ENCODE results near the gene HSPA1A. TPM values are rescaled to one million over a fixed set of nuclear protein-coding genes. Genes with fewer than 3 reads are reported as not detected.

Gene HSPA1A
- total and polyA plus RNA-seq, 9 of the 15 experiments (the other 6 are each of a cell fraction or from before 2014, with no cell fraction given): 2.2 to 273 (median 107) TPM

DNA sequence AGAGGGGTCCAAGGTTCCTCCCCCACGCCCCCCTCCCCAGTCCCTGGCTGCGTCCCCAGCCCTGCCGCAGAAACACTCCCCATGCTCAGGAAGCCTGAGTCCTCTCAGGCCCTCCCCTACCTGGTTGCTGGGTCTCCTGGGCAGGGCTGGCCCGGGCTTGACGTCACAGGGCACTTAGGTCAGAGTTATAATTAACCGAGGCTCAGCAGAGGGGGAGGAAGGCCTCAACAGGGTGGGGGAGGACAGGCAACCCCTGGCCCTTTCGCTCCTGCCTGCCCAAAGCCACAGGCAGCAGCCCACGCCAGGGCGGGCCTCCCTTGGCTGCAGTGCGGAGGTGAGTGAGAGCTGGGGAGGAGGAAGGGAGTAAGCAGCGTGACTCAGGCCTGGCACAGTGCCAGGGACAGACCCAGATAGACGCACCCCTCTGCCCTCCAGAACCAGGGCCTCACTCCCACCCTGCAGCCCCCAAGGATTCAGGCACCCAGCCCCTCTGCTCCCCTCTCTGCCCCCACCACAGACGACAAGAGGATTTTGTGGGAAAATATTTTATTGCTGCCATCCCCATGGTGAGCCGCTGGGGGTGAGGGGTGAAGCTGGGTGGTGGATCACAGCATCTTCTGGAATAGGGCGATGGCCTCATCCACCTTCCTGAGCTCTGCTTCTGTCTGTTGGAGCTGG lies 38.2 kb upstream of the HSPA1A start, which contains the start of gene VWA7 (continued):
- TF ChIP-seq, protein P1, sequence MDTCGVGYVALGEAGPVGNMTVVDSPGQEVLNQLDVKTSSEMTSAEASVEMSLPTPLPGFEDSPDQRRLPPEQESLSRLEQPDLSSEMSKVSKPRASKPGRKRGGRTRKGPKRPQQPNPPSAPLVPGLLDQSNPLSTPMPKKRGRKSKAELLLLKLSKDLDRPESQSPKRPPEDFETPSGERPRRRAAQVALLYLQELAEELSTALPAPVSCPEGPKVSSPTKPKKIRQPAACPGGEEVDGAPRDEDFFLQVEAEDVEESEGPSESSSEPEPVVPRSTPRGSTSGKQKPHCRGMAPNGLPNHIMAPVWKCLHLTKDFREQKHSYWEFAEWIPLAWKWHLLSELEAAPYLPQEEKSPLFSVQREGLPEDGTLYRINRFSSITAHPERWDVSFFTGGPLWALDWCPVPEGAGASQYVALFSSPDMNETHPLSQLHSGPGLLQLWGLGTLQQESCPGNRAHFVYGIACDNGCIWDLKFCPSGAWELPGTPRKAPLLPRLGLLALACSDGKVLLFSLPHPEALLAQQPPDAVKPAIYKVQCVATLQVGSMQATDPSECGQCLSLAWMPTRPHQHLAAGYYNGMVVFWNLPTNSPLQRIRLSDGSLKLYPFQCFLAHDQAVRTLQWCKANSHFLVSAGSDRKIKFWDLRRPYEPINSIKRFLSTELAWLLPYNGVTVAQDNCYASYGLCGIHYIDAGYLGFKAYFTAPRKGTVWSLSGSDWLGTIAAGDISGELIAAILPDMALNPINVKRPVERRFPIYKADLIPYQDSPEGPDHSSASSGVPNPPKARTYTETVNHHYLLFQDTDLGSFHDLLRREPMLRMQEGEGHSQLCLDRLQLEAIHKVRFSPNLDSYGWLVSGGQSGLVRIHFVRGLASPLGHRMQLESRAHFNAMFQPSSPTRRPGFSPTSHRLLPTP (IDR thresholded peaks at IDR 0.05; ENCODE audit: borderline replicate concordance, extremely low read depth, insufficient read length): no peak
- peak; percentile 80; the same call in 1 of the 2 replicates for TF ChIP-seq HDAC8 (tag; IDR thresholded peaks at IDR 0.05)
- TF ChIP-seq, protein P2, sequence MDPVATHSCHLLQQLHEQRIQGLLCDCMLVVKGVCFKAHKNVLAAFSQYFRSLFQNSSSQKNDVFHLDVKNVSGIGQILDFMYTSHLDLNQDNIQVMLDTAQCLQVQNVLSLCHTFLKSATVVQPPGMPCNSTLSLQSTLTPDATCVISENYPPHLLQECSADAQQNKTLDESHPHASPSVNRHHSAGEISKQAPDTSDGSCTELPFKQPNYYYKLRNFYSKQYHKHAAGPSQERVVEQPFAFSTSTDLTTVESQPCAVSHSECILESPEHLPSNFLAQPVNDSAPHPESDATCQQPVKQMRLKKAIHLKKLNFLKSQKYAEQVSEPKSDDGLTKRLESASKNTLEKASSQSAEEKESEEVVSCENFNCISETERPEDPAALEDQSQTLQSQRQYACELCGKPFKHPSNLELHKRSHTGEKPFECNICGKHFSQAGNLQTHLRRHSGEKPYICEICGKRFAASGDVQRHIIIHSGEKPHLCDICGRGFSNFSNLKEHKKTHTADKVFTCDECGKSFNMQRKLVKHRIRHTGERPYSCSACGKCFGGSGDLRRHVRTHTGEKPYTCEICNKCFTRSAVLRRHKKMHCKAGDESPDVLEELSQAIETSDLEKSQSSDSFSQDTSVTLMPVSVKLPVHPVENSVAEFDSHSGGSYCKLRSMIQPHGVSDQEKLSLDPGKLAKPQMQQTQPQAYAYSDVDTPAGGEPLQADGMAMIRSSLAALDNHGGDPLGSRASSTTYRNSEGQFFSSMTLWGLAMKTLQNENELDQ (CRISPR knock-in tag; IDR thresholded peaks at IDR 0.05; ENCODE audit: borderline replicate concordance): no peak
- TF ChIP-seq, protein P3, sequence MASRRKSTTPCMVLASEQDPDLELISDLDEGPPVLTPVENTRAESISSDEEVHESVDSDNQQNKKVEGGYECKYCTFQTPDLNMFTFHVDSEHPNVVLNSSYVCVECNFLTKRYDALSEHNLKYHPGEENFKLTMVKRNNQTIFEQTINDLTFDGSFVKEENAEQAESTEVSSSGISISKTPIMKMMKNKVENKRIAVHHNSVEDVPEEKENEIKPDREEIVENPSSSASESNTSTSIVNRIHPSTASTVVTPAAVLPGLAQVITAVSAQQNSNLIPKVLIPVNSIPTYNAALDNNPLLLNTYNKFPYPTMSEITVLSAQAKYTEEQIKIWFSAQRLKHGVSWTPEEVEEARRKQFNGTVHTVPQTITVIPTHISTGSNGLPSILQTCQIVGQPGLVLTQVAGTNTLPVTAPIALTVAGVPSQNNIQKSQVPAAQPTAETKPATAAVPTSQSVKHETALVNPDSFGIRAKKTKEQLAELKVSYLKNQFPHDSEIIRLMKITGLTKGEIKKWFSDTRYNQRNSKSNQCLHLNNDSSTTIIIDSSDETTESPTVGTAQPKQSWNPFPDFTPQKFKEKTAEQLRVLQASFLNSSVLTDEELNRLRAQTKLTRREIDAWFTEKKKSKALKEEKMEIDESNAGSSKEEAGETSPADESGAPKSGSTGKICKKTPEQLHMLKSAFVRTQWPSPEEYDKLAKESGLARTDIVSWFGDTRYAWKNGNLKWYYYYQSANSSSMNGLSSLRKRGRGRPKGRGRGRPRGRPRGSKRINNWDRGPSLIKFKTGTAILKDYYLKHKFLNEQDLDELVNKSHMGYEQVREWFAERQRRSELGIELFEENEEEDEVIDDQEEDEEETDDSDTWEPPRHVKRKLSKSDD (conservative IDR thresholded peaks at IDR 0.05; ENCODE audit: low read length): peak; percentile 81; the same call in 1 of the 2 replicates
- no peak for TF ChIP-seq HMG20A (CRISPR knock-in tag; conservative IDR thresholded peaks at IDR 0.05)
- TF ChIP-seq KAT2B (IDR thresholded peaks at IDR 0.05; ENCODE audit: low read depth, low read length): peak; percentile 47
- TF ChIP-seq, protein P4, sequence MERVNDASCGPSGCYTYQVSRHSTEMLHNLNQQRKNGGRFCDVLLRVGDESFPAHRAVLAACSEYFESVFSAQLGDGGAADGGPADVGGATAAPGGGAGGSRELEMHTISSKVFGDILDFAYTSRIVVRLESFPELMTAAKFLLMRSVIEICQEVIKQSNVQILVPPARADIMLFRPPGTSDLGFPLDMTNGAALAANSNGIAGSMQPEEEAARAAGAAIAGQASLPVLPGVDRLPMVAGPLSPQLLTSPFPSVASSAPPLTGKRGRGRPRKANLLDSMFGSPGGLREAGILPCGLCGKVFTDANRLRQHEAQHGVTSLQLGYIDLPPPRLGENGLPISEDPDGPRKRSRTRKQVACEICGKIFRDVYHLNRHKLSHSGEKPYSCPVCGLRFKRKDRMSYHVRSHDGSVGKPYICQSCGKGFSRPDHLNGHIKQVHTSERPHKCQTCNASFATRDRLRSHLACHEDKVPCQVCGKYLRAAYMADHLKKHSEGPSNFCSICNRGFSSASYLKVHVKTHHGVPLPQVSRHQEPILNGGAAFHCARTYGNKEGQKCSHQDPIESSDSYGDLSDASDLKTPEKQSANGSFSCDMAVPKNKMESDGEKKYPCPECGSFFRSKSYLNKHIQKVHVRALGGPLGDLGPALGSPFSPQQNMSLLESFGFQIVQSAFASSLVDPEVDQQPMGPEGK (CRISPR knock-in tag; IDR thresholded peaks at IDR 0.05; ENCODE audit: borderline replicate concordance): 0 out of 2 replicates have a peak, but pooled peaks have one; percentile 51
- peak; percentile 54 for TF ChIP-seq FOXJ2 (tag; IDR thresholded peaks at IDR 0.05)
- TF ChIP-seq ZKSCAN8 (CRISPR knock-in tag; IDR thresholded peaks at IDR 0.05): no peak
- TF ChIP-seq, protein P5, sequence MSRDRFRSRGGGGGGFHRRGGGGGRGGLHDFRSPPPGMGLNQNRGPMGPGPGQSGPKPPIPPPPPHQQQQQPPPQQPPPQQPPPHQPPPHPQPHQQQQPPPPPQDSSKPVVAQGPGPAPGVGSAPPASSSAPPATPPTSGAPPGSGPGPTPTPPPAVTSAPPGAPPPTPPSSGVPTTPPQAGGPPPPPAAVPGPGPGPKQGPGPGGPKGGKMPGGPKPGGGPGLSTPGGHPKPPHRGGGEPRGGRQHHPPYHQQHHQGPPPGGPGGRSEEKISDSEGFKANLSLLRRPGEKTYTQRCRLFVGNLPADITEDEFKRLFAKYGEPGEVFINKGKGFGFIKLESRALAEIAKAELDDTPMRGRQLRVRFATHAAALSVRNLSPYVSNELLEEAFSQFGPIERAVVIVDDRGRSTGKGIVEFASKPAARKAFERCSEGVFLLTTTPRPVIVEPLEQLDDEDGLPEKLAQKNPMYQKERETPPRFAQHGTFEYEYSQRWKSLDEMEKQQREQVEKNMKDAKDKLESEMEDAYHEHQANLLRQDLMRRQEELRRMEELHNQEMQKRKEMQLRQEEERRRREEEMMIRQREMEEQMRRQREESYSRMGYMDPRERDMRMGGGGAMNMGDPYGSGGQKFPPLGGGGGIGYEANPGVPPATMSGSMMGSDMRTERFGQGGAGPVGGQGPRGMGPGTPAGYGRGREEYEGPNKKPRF (IDR thresholded peaks at IDR 0.05; ENCODE audit: low read depth, low read length): no peak
- TF ChIP-seq, protein P6, sequence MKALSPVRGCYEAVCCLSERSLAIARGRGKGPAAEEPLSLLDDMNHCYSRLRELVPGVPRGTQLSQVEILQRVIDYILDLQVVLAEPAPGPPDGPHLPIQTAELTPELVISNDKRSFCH (CRISPR knock-in tag; IDR thresholded peaks at IDR 0.05): no peak
- TF ChIP-seq, protein P6 (tag; IDR thresholded peaks at IDR 0.05): peak; percentile 96
